Ovary (tissue), 3 donors: ENCODE results near the gene ANKDD1B.

Experiments used
- CTCF ChIP-seq, 3 donors: fragments of 450-650 bp in 2 of 3; fragments of 200-600 bp in 1 of 3; IDR thresholded peaks; one replicate each; pipeline versions ENCODE4 v1.5.1 to v1.8.0; 2016 to 2022; ENCODE audit warnings: antibody characterized with exemption in 3 of 3, mild to moderate bottlenecking in 1 of 3
- POLR2A ChIP-seq: fragments of 450-650 bp; IDR thresholded peaks from one replicate; pipeline ENCODE4 v1.6.1; 2017; ENCODE audit warnings: antibody characterized with exemption, mild to moderate bottlenecking, moderate library complexity
- donor health status: DM: no; HTN: no; CAD: no.

GRCh38 chr5:75677607-75678006 lies 66.4 kb downstream of the ANKDD1B start:
- TF ChIP-seq CTCF (IDR thresholded peaks at IDR 0.05): no peak
- TF ChIP-seq POLR2A: no peak
